K562 (cell line): ENCODE measurements around the gene SRF. TPM values are rescaled to one million over a fixed set of nuclear protein-coding genes. Genes with fewer than 3 reads are reported as not detected.

Experiments
- BMI1 ChIP-seq: fragments of 150-350 bp; IDR thresholded peaks from 2 replicates; pipeline ENCODE4 v1.6.1; 2014; ENCODE audit warnings: low read length
- CHD1 ChIP-seq: fragments of 200-600 bp; sonication (generic); IDR thresholded peaks from one replicate; pipeline ENCODE4 v1.6.1; 2012; ENCODE audit warnings: mild to moderate bottlenecking, moderate library complexity, low read length, inconsistent platforms
- CLOCK ChIP-seq: fragments of 250-450 bp; sonication (Bioruptor Pico); IDR thresholded peaks from 2 replicates; pipeline ENCODE4 v1.4.0; 2020; ENCODE audit warnings: mild to moderate bottlenecking, moderate library complexity, borderline replicate concordance
- E2F5 ChIP-seq: sonication (generic); formaldehyde crosslinking; IDR thresholded peaks from 2 replicates; pipeline ENCODE4 v1.8.0; 2022; ENCODE audit warnings: mild to moderate bottlenecking, missing genetic modification reagents
- ID3 ChIP-seq, 2 experiments: fragments of 250-450 bp in 1 of 2; fragments of 450-650 bp in 1 of 2; sonication (Bioruptor Pico) in 1 of 2; IDR thresholded peaks; 2 replicates each; pipeline versions ENCODE4 v1.6.1 to v1.8.0; 2016 to 2021; ENCODE audit warnings: mild to moderate bottlenecking in 2 of 2, moderate library complexity in 2 of 2, missing compliant biosample characterization in 1 of 2, missing genetic modification characterization in 1 of 2
- MEIS2 ChIP-seq: fragments of 450-650 bp; IDR thresholded peaks from 2 replicates; pipeline ENCODE4 v1.6.1; 2014; ENCODE audit warnings: mild to moderate bottlenecking; ENCODE audit not compliant: partially characterized antibody
- MYNN ChIP-seq, 2 experiments: sonication (generic); formaldehyde crosslinking in 1 of 2; IDR thresholded peaks; 2 replicates each; pipeline versions ENCODE4 v1.5.0 to v1.6.1; 2016 to 2020; ENCODE audit warnings: antibody characterized with exemption in 1 of 2, missing genetic modification reagents in 1 of 2
- NFE2 ChIP-seq: IDR thresholded peaks from 2 replicates; pipeline ENCODE4 v1.6.1; 2014; ENCODE audit warnings: antibody characterized with exemption, low read depth
- POLR3A ChIP-seq: IDR thresholded peaks from 2 replicates; pipeline ENCODE4 v1.6.1; 2011; ENCODE audit warnings: borderline replicate concordance, mild to moderate bottlenecking, moderate library complexity; ENCODE audit not compliant: insufficient read length, insufficient read depth; ENCODE audit errors: extremely low read depth
- RERE ChIP-seq: sonication (generic); formaldehyde crosslinking; IDR thresholded peaks from 2 replicates; pipeline ENCODE4 v1.8.0; 2023; ENCODE audit warnings: missing genetic modification reagents, mild to moderate bottlenecking, borderline replicate concordance
- VEZF1 ChIP-seq: fragments of 200-800 bp; sonication (Bioruptor generic); IDR thresholded peaks from 2 replicates; pipeline ENCODE4 v1.6.1; 2017; ENCODE audit warnings: missing genetic modification characterization, missing compliant biosample characterization
- ZNF347 ChIP-seq: fragments of 450-650 bp; formaldehyde crosslinking; IDR thresholded peaks from 2 replicates; pipeline ENCODE4 v1.4.0; 2020; ENCODE audit warnings: low read depth, mild to moderate bottlenecking, moderate library complexity
- ZNF436 ChIP-seq: fragments of 250-450, 450-650 bp; sonication (Bioruptor Pico); formaldehyde crosslinking; IDR thresholded peaks from 2 replicates; pipeline ENCODE4 v1.7.0; 2020; ENCODE audit warnings: mild to moderate bottlenecking
- ZNF444 ChIP-seq: fragments of 250-450 bp; sonication (Bioruptor Pico); IDR thresholded peaks from 2 replicates; pipeline ENCODE4 v1.4.0; 2020; ENCODE audit warnings: mild to moderate bottlenecking, moderate library complexity
- polyA plus RNA-seq, 8 experiments: library from polyadenylated mRNA; depleted of rRNA in 4 of 8; stranded (reverse) in 5 of 8; unstranded in 3 of 8; fragments of >200 nt; fragmentation: Nextera tagmentation in 2 of 8; fragmentation: Illumina TruSeq in 1 of 8; extraction: Ambion mirVana in 2 of 8; extraction: Trizol in 1 of 8; gene quantifications; 2 replicates each; pipeline versions ENCODE4 v1.2.1 to v1.2.3, GENCODE V29; 2011 to 2014; ENCODE audit warnings: inconsistent platforms in 1 of 8, missing spikeins in 1 of 8
- total RNA-seq, 7 experiments: library from RNA; depleted of rRNA in 6 of 7; stranded (reverse); fragments of >200 nt in 6 of 7; fragmentation: Illumina TruSeq in 2 of 7; extraction: Trizol in 2 of 7; gene quantifications; 2 replicates each; pipeline versions ENCODE4 v1.2.1 to v1.2.3, GENCODE V29; 2011 to 2021; ENCODE audit warnings: low replicate concordance in 1 of 7

SRF gene
- total and polyA plus RNA-seq, 9 of the 15 experiments (the other 6 are each of a cell fraction or from before 2014, with no cell fraction given): 2.5 to 37.0 (median 24.6) TPM

GRCh38 chr6:43174263-43175112 lies 3.4 kb downstream of the SRF start (continued):
- peak; percentile 89 for TF ChIP-seq VEZF1 (CRISPR knock-in tag)
- TF ChIP-seq MYNN (IDR thresholded peaks at IDR 0.05): peak; percentile 59; the same call in 1 of the 2 replicates
- no peak for TF ChIP-seq MYNN (CRISPR knock-in tag; IDR thresholded peaks at IDR 0.05)
- TF ChIP-seq CHD1: no peak
- peak; percentile 58 for TF ChIP-seq MEIS2
- TF ChIP-seq BMI1: peak; percentile 90
- TF ChIP-seq E2F5 (CRISPR knock-in tag): no peak
- no peak for TF ChIP-seq ZNF444 (CRISPR knock-in tag)
- TF ChIP-seq NFE2: no peak
- no peak for TF ChIP-seq ID3 (CRISPR knock-in tag; IDR thresholded peaks at IDR 0.05)
- TF ChIP-seq ID3 (tag; IDR thresholded peaks at IDR 0.05): no peak
- TF ChIP-seq ZNF436 (CRISPR knock-in tag): no peak
- no peak for TF ChIP-seq ZNF347 (CRISPR knock-in tag)
- TF ChIP-seq CLOCK (CRISPR knock-in tag): no peak
- no peak for TF ChIP-seq POLR3A
- TF ChIP-seq RERE (CRISPR knock-in tag): no peak
